K562 (cell line): Measurements from ENCODE around the gene ZNF490. TPM values are rescaled to one million over a fixed set of nuclear protein-coding genes. Genes with fewer than 3 reads are reported as not detected.

Experiments used
- ATF6 ChIP-seq: sonication (generic); formaldehyde crosslinking; IDR thresholded peaks from 2 replicates; pipeline ENCODE4 v1.4.0; 2020; ENCODE audit warnings: mild to moderate bottlenecking, missing genetic modification reagents
- BRCA1 ChIP-seq, 2 experiments: fragments of 450-650 bp in 1 of 2; sonication (generic) in 1 of 2; formaldehyde crosslinking in 1 of 2; IDR thresholded peaks; 2 replicates each; pipeline versions ENCODE4 v1.5.0 to v1.6.1; 2017 to 2020; ENCODE audit warnings: mild to moderate bottlenecking in 1 of 2, missing genetic modification reagents in 1 of 2
- BRD4 ChIP-seq: fragments of 200-600 bp; sonication (generic); IDR thresholded peaks from 2 replicates; pipeline ENCODE4 v1.6.1; 2017; ENCODE audit warnings: inconsistent platforms
- CCAR2 ChIP-seq: fragments of 200-400 bp; formaldehyde crosslinking; IDR thresholded peaks from 2 replicates; pipeline ENCODE4 v1.6.1; 2017; ENCODE audit warnings: mild to moderate bottlenecking, low read depth, low read length
- CEBPB ChIP-seq: fragments of 450-650 bp; IDR thresholded peaks from 2 replicates; pipeline ENCODE4 v1.6.1; 2016; ENCODE audit warnings: missing genetic modification characterization, missing compliant biosample characterization
- FUS ChIP-seq: fragments of 200-400 bp; formaldehyde crosslinking; optimal IDR thresholded peaks from 2 replicates; pipeline ENCODE3; 2017; ENCODE audit warnings: low read depth, low read length
- GATAD2A ChIP-seq: fragments of 450-650 bp; IDR thresholded peaks from 2 replicates; pipeline ENCODE4 v1.6.1; 2017
- HES1 ChIP-seq: fragments of 450-650 bp; IDR thresholded peaks from 2 replicates; pipeline ENCODE4 v1.6.1; 2016; ENCODE audit warnings: low read depth, mild to moderate bottlenecking, moderate library complexity
- HMGN3 ChIP-seq: IDR thresholded peaks from 2 replicates; pipeline ENCODE4 v1.6.1; 2011; ENCODE audit warnings: borderline replicate concordance, low read depth, mild to moderate bottlenecking, mixed read lengths, low read length; ENCODE audit not compliant: insufficient read length; ENCODE audit errors: extremely low read depth
- KLF13 ChIP-seq: fragments of 450-650 bp; IDR thresholded peaks from 2 replicates; pipeline ENCODE4 v1.6.1; 2016; ENCODE audit warnings: missing genetic modification characterization, low read depth, mild to moderate bottlenecking, missing compliant biosample characterization, moderate library complexity, borderline replicate concordance
- MCM7 ChIP-seq, 2 experiments: fragments of 450-650 bp; IDR thresholded peaks; 2 replicates each; pipeline ENCODE4 v1.6.1; 2016 to 2018
- MECOM ChIP-seq: fragments of 250-450 bp; sonication (Bioruptor Pico); IDR thresholded peaks from 2 replicates; pipeline ENCODE4 v1.8.0; 2022; ENCODE audit warnings: inconsistent platforms
- MXI1 ChIP-seq: IDR thresholded peaks from 2 replicates; pipeline ENCODE4 v1.6.1; 2011; ENCODE audit warnings: low read depth, mild to moderate bottlenecking, improper control_type of control experiment, low read length
- POLR2G ChIP-seq: fragments of 200-400 bp; formaldehyde crosslinking; IDR thresholded peaks from 2 replicates; pipeline ENCODE4 v1.6.1; 2017; ENCODE audit warnings: low read depth, mild to moderate bottlenecking, antibody characterized with exemption, low read length, moderate library complexity
- PTBP1 ChIP-seq: fragments of 200-400 bp; formaldehyde crosslinking; IDR thresholded peaks from 2 replicates; pipeline ENCODE4 v1.6.1; 2017; ENCODE audit warnings: low read depth, low read length
- RBM14 ChIP-seq: fragments of 200-400 bp; formaldehyde crosslinking; IDR thresholded peaks from 2 replicates; pipeline ENCODE4 v1.6.1; 2018; ENCODE audit warnings: low read depth, mild to moderate bottlenecking, low read length, moderate library complexity, borderline replicate concordance; ENCODE audit not compliant: insufficient read depth
- RBM17 ChIP-seq: fragments of 200-400 bp; formaldehyde crosslinking; IDR thresholded peaks from 2 replicates; pipeline ENCODE4 v1.6.1; 2017; ENCODE audit warnings: low read depth, mild to moderate bottlenecking, low read length, borderline replicate concordance
- RFX5 ChIP-seq: IDR thresholded peaks from 2 replicates; pipeline ENCODE4 v1.6.1; 2011; ENCODE audit warnings: low read depth, mild to moderate bottlenecking, improper control_type of control experiment, low read length
- SMARCE1 ChIP-seq: fragments of 450-650 bp; IDR thresholded peaks from 2 replicates; pipeline ENCODE4 v1.7.1; 2016; ENCODE audit warnings: mild to moderate bottlenecking
- TRIM28 ChIP-seq: fragments of 450-650 bp; IDR thresholded peaks from 2 replicates; pipeline ENCODE4 v1.6.1; 2017
- XRCC3 ChIP-seq: fragments of 450-650 bp; IDR thresholded peaks from 2 replicates; pipeline ENCODE4 v1.6.1; 2017; ENCODE audit warnings: mild to moderate bottlenecking, moderate library complexity
- XRCC5 ChIP-seq: fragments of 200-400 bp; formaldehyde crosslinking; IDR thresholded peaks from 2 replicates; pipeline ENCODE4 v1.6.1; 2017; ENCODE audit warnings: low read depth, mild to moderate bottlenecking, low read length
- ZNF274 ChIP-seq: IDR thresholded peaks from 2 replicates; pipeline ENCODE4 v1.6.1; 2011; ENCODE audit warnings: low read depth, mild to moderate bottlenecking, low read length, moderate library complexity, borderline replicate concordance
- ZNF764 ChIP-seq: fragments of 250-450 bp; sonication (Bioruptor Pico); IDR thresholded peaks from 2 replicates; pipeline ENCODE4 v1.4.0; 2020; ENCODE audit warnings: low read depth, mild to moderate bottlenecking, moderate library complexity
- polyA plus RNA-seq, 8 experiments: library from polyadenylated mRNA; depleted of rRNA in 4 of 8; stranded (reverse) in 5 of 8; unstranded in 3 of 8; fragments of >200 nt; fragmentation: Nextera tagmentation in 2 of 8; fragmentation: Illumina TruSeq in 1 of 8; extraction: Ambion mirVana in 2 of 8; extraction: Trizol in 1 of 8; gene quantifications; 2 replicates each; pipeline versions ENCODE4 v1.2.1 to v1.2.3, GENCODE V29; 2011 to 2014; ENCODE audit warnings: inconsistent platforms in 1 of 8, missing spikeins in 1 of 8
- total RNA-seq, 7 experiments: library from RNA; depleted of rRNA in 6 of 7; stranded (reverse); fragments of >200 nt in 6 of 7; fragmentation: Illumina TruSeq in 2 of 7; extraction: Trizol in 2 of 7; gene quantifications; 2 replicates each; pipeline versions ENCODE4 v1.2.1 to v1.2.3, GENCODE V29; 2011 to 2021; ENCODE audit warnings: low replicate concordance in 1 of 7
- TF ChIP-seq, protein P1 (sequence below): fragments of 250-450 bp; sonication (Bioruptor Pico); IDR thresholded peaks from 2 replicates; pipeline ENCODE4 v1.5.0; 2020; ENCODE audit warnings: mild to moderate bottlenecking, borderline replicate concordance
- TF ChIP-seq, protein P2 (sequence below): sonication (generic); formaldehyde crosslinking; IDR thresholded peaks from 2 replicates; pipeline ENCODE4 v1.8.1; 2023; ENCODE audit warnings: mild to moderate bottlenecking, missing genetic modification reagents

Gene ZNF490
- total and polyA plus RNA-seq, 9 of the 15 experiments (the other 6 are each of a cell fraction or from before 2014, with no cell fraction given) = 0.90 to 8.3 (median 4.4) TPM

GRCh38 chr19:12543855-12544254 is 66.8 kb downstream of the ZNF490 start (continued):
- TF ChIP-seq, protein P1, sequence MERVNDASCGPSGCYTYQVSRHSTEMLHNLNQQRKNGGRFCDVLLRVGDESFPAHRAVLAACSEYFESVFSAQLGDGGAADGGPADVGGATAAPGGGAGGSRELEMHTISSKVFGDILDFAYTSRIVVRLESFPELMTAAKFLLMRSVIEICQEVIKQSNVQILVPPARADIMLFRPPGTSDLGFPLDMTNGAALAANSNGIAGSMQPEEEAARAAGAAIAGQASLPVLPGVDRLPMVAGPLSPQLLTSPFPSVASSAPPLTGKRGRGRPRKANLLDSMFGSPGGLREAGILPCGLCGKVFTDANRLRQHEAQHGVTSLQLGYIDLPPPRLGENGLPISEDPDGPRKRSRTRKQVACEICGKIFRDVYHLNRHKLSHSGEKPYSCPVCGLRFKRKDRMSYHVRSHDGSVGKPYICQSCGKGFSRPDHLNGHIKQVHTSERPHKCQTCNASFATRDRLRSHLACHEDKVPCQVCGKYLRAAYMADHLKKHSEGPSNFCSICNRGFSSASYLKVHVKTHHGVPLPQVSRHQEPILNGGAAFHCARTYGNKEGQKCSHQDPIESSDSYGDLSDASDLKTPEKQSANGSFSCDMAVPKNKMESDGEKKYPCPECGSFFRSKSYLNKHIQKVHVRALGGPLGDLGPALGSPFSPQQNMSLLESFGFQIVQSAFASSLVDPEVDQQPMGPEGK = no peak
- TF ChIP-seq, protein P2, sequence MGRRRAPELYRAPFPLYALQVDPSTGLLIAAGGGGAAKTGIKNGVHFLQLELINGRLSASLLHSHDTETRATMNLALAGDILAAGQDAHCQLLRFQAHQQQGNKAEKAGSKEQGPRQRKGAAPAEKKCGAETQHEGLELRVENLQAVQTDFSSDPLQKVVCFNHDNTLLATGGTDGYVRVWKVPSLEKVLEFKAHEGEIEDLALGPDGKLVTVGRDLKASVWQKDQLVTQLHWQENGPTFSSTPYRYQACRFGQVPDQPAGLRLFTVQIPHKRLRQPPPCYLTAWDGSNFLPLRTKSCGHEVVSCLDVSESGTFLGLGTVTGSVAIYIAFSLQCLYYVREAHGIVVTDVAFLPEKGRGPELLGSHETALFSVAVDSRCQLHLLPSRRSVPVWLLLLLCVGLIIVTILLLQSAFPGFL (CRISPR knock-in tag) = no peak
- TF ChIP-seq XRCC3 (0 out of 2 replicates have a peak, but pooled peaks have one; percentile 71), HES1 (no peak), HMGN3 (no peak), ZNF764 (CRISPR knock-in tag) (no peak), FUS (no peak), POLR2G (no peak), CCAR2 (no peak), MCM7 (IDR thresholded peaks at IDR 0.05) (no peak), KLF13 (tag) (no peak), BRD4 (no peak), RBM17 (no peak), ATF6 (CRISPR knock-in tag) (no peak), XRCC5 (no peak), SMARCE1 (no peak), RBM14 (no peak), CEBPB (tag) (peak; percentile 74), ZNF274 (no peak), BRCA1 (IDR thresholded peaks at IDR 0.05) (no peak), BRCA1 (CRISPR knock-in tag; IDR thresholded peaks at IDR 0.05) (no peak), RFX5 (no peak), PTBP1 (no peak), MECOM (CRISPR knock-in tag) (no peak), TRIM28 (peak; percentile 84), GATAD2A (no peak), MXI1 (no peak)
